A549 (cell line): ENCODE data around the gene RGS6. TPM values are rescaled to one million over a fixed set of nuclear protein-coding genes. Genes with fewer than 3 reads are reported as not detected.

Source experiments
- ATAC-seq, 2 experiments: fragments of 200-7000 bp in 1 of 2; fragments of >200 bp in 1 of 2; cut with Nextera tagmentation in 1 of 2; cut with Tn5 transposase in 1 of 2; 3 replicates each; pipeline versions ENCODE4 v1.8.0 to v1.9.1; 2018 to 2020; ENCODE audit warnings: mild to moderate bottlenecking in 1 of 2, moderate library complexity in 1 of 2
- CTCF ChIA-PET: fragments of 300-600 bp; sonication (Branson Sonifier 250); formaldehyde crosslinking; extraction: SDS; loops from one replicate; lab custom pipeline; 2021; ENCODE audit warnings: antibody characterized with exemption, inconsistent platforms; lab: Yijun Ruan, JAX
- POLR2A ChIA-PET: fragments of 350-600 bp; formaldehyde crosslinking; extraction: SDS; loops from one replicate; lab custom pipeline; 2021; ENCODE audit warnings: antibody characterized with exemption, inconsistent platforms; lab: Yijun Ruan, JAX
- DNase-seq, 2 experiments: peaks; one replicate each; pipeline versions ENCODE4 v3.0.0 to v3.0.0-alpha.2; 2011 to 2016; ENCODE audit warnings: low read depth in 1 of 2, low spot score in 1 of 2
- FAIRE-seq: peaks from 2 replicates; lab custom pipeline; 2011; peaks lifted over from hg19 to GRCh38; lab: Jason Lieb, UNC
- H3K27ac ChIP-seq, 2 experiments: fragments of >200 bp; sonication (Bioruptor Twin); formaldehyde crosslinking; 3 replicates each; pipeline ENCODE4 v1.5.1; 2016 to 2017
- H3K4me1 ChIP-seq: fragments of >200 bp; sonication (Bioruptor Twin); formaldehyde crosslinking; 3 replicates; pipeline ENCODE4 v1.6.1; 2016
- H3K4me2 ChIP-seq: fragments of >200 bp; sonication (Bioruptor Twin); formaldehyde crosslinking; 3 replicates; pipeline ENCODE4 v1.6.1; 2016
- H3K4me3 ChIP-seq: fragments of >200 bp; sonication (Bioruptor Twin); formaldehyde crosslinking; 3 replicates; pipeline ENCODE4 v1.5.1; 2016
- H3K9me3 ChIP-seq: fragments of >200 bp; sonication (Bioruptor Twin); formaldehyde crosslinking; 3 replicates; pipeline ENCODE4 v1.6.1; 2016
- BHLHE40 ChIP-seq: IDR thresholded peaks from 2 replicates; pipeline ENCODE4 v1.6.1; 2012; ENCODE audit warnings: low read depth, low read length, inconsistent platforms
- CBX8 ChIP-seq: fragments of 200-600 bp; sonication (generic); IDR thresholded peaks from 2 replicates; pipeline ENCODE4 v1.6.1; 2016
- CHD2 ChIP-seq: fragments of 150-350 bp; IDR thresholded peaks from 2 replicates; pipeline ENCODE4 v1.6.1; 2014; ENCODE audit warnings: low read length; ENCODE audit not compliant: partially characterized antibody
- EHF ChIP-seq: fragments of 250-450 bp; sonication (Bioruptor Pico); IDR thresholded peaks from 2 replicates; pipeline ENCODE4 v1.5.0; 2020; ENCODE audit warnings: mild to moderate bottlenecking
- EHMT2 ChIP-seq: fragments of 200-600 bp; sonication (generic); IDR thresholded peaks from 2 replicates; pipeline ENCODE4 v1.6.1; 2016; ENCODE audit warnings: antibody characterized with exemption, low read depth, mild to moderate bottlenecking, moderate library complexity
- FOSL2 ChIP-seq, 2 experiments: fragments of 450-650 bp in 1 of 2; fragments of >200 bp in 1 of 2; sonication (Bioruptor Twin) in 1 of 2; formaldehyde crosslinking; IDR thresholded peaks; 2 replicates each; pipeline versions ENCODE4 v1.5.0 to v1.6.1; 2016 to 2020; ENCODE audit warnings: mild to moderate bottlenecking in 1 of 2, moderate library complexity in 1 of 2
- FOXS1 ChIP-seq: fragments of 250-450 bp; sonication (Bioruptor Pico); IDR thresholded peaks from 2 replicates; pipeline ENCODE4 v1.5.0; 2020; ENCODE audit warnings: mild to moderate bottlenecking, moderate library complexity
- GATA3 ChIP-seq: IDR thresholded peaks from 2 replicates; pipeline ENCODE4 v1.6.1; 2012; ENCODE audit warnings: borderline replicate concordance
- HMGXB4 ChIP-seq: fragments of 250-450 bp; sonication (Bioruptor Pico); IDR thresholded peaks from 2 replicates; pipeline ENCODE4 v1.5.0; 2021; ENCODE audit warnings: mild to moderate bottlenecking, moderate library complexity, borderline replicate concordance
- HOXB13 ChIP-seq: fragments of 250-450 bp; sonication (Bioruptor Pico); IDR thresholded peaks from 2 replicates; pipeline ENCODE4 v1.5.0; 2020; ENCODE audit warnings: low read depth, mild to moderate bottlenecking, moderate library complexity
- JUNB ChIP-seq: fragments of >200 bp; sonication (Bioruptor Twin); formaldehyde crosslinking; IDR thresholded peaks from 2 replicates; pipeline ENCODE4 v1.6.1; 2016
- KDM1A ChIP-seq: fragments of 200-600 bp; sonication (generic); IDR thresholded peaks from 2 replicates; pipeline ENCODE4 v1.6.1; 2016; ENCODE audit warnings: low read depth, mild to moderate bottlenecking
- MAX ChIP-seq: IDR thresholded peaks from 2 replicates; pipeline ENCODE4 v1.6.1; 2012
- NPAS2 ChIP-seq: fragments of 250-450 bp; sonication (Bioruptor Pico); IDR thresholded peaks from 2 replicates; pipeline ENCODE4 v1.8.0; 2022; ENCODE audit warnings: mild to moderate bottlenecking, moderate library complexity, borderline replicate concordance
- PHF8 ChIP-seq: fragments of 200-600 bp; sonication (generic); IDR thresholded peaks from 2 replicates; pipeline ENCODE4 v1.6.1; 2016; ENCODE audit warnings: low read depth, mild to moderate bottlenecking, antibody characterized with exemption, moderate library complexity, borderline replicate concordance
- RARB ChIP-seq: fragments of 250-450 bp; sonication (Bioruptor Pico); IDR thresholded peaks from 2 replicates; pipeline ENCODE4 v1.8.0; 2021; ENCODE audit warnings: mild to moderate bottlenecking, moderate library complexity
- RFX5 ChIP-seq: fragments of 450-650 bp; IDR thresholded peaks from 2 replicates; pipeline ENCODE4 v1.7.1; 2014; ENCODE audit warnings: antibody characterized with exemption, mild to moderate bottlenecking, moderate library complexity
- RNF2 ChIP-seq: fragments of 200-600 bp; sonication (generic); IDR thresholded peaks from 2 replicates; pipeline ENCODE4 v1.6.1; 2016; ENCODE audit warnings: low read depth, mild to moderate bottlenecking, antibody characterized with exemption, moderate library complexity, borderline replicate concordance
- SMC3 ChIP-seq: fragments of >200 bp; sonication (Bioruptor Twin); formaldehyde crosslinking; IDR thresholded peaks from 3 replicates; pipeline ENCODE4 v1.6.1; 2018; ENCODE audit warnings: inconsistent platforms
- USF2 ChIP-seq: fragments of 450-650 bp; IDR thresholded peaks from 2 replicates; pipeline ENCODE4 v1.6.1; 2014; ENCODE audit warnings: antibody characterized with exemption
- ZC3H11A ChIP-seq: fragments of 450-650 bp; IDR thresholded peaks from 2 replicates; pipeline ENCODE4 v1.6.1; 2014; ENCODE audit warnings: antibody characterized with exemption, mild to moderate bottlenecking
- ZFP36 ChIP-seq: fragments of 450-650 bp; IDR thresholded peaks from 2 replicates; pipeline ENCODE4 v1.6.1; 2014; ENCODE audit warnings: borderline replicate concordance; ENCODE audit not compliant: partially characterized antibody
- ZNF302 ChIP-seq: fragments of 250-450 bp; sonication (Bioruptor Pico); IDR thresholded peaks from 2 replicates; pipeline ENCODE4 v1.9.0; 2021; ENCODE audit warnings: inconsistent platforms, mild to moderate bottlenecking, moderate library complexity
- WGBS: methylation state at CpG from one replicate; pipeline ENCODE4 v1.1.6; 2017; ENCODE audit errors: missing lambda C conversion rate; 5-methylcytosine and 5-hydroxymethylcytosine counted together
- polyA plus RNA-seq, 4 experiments: library from polyadenylated mRNA; depleted of rRNA in 3 of 4; stranded (reverse); fragments of >200 nt; fragmentation: RNase III in 1 of 4; extraction: RNeasy Plus Mini Kit Qiagen cat#74134 plus additional on column Dnase treatment in 1 of 4; gene quantifications; 2 replicates in 3 of 4; 3 replicates in 1 of 4; pipeline ENCODE4 v1.2.3, GENCODE V29; 2011 to 2017
- TF ChIP-seq, protein P1 (sequence below): IDR thresholded peaks from 2 replicates; pipeline ENCODE4 v1.6.1; 2012; ENCODE audit warnings: low read depth, borderline replicate concordance
- TF ChIP-seq, protein P2 (sequence below): fragments of 200-600 bp; sonication (generic); IDR thresholded peaks from 2 replicates; pipeline ENCODE4 v1.6.1; 2016; ENCODE audit warnings: antibody characterized with exemption, mild to moderate bottlenecking, moderate library complexity

RGS6 gene
- polyA plus RNA-seq, 2 of the 4 experiments (the other 2 are of a cell fraction): not detected

- no peak overlapping the region for H3K4me3 ChIP-seq
- TF ChIP-seq MAX: no peak
- TF ChIP-seq BHLHE40: no peak
- TF ChIP-seq, protein P1, sequence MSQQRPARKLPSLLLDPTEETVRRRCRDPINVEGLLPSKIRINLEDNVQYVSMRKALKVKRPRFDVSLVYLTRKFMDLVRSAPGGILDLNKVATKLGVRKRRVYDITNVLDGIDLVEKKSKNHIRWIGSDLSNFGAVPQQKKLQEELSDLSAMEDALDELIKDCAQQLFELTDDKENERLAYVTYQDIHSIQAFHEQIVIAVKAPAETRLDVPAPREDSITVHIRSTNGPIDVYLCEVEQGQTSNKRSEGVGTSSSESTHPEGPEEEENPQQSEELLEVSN: no peak
- no peak for TF ChIP-seq CBX8
- no peak for TF ChIP-seq JUNB
- no peak for TF ChIP-seq RFX5
- no peak for TF ChIP-seq HOXB13 (CRISPR knock-in tag)
- no peak for TF ChIP-seq RARB (CRISPR knock-in tag)
- TF ChIP-seq EHMT2: no peak
- no peak for TF ChIP-seq FOXS1 (CRISPR knock-in tag)
- no peak for TF ChIP-seq HMGXB4 (CRISPR knock-in tag)
- FAIRE-seq (no peak), DNase-seq (no peak), ATAC-seq (no peak)
- ChIA-PET CTCF (interaction anchor here (0.5 to 1.2 kb wide), 3 partner anchors 8 to 59 kb away, joined by 3 read pairs; no protein-coding TSS in a partner anchor), POLR2A (no interaction called here)
- no peak overlapping the region for H3K27ac ChIP-seq
- WGBS: 46% methylated on average over 2 of the region's 2 CpGs
- H3K9me3 ChIP-seq: no peaks in the 10 kb centered on the region; the same call in 2 of the 3 replicates
- no peaks in the 10 kb centered on the region for H3K4me1 ChIP-seq
- H3K4me2 ChIP-seq: no peak overlapping the region
Measured at GRCh38 chr14:72254202-72254936, 322.1 kb downstream of the RGS6 start.

- WGBS: 0% methylated on average over 4 of the region's 4 CpGs
- no peaks in the 10 kb centered on the region for H3K4me1 ChIP-seq
- DNase-seq (no peak), FAIRE-seq (no peak), ATAC-seq (no peak)
- ChIA-PET POLR2A (no interaction called here), CTCF (interaction anchor here (0.5 to 1.2 kb wide), 2 partner anchors 8 to 60 kb away, joined by 3 read pairs; no protein-coding TSS in a partner anchor)
- no peak for TF ChIP-seq RNF2
- no peak for TF ChIP-seq CHD2
- no peak for TF ChIP-seq ZNF302
- no peak for TF ChIP-seq NPAS2
- TF ChIP-seq PHF8: no peak
- no peak for TF ChIP-seq KDM1A
- no peak for TF ChIP-seq JUNB
- TF ChIP-seq ZFP36: no peak
- TF ChIP-seq EHF (CRISPR knock-in tag): no peak
- H3K4me3 ChIP-seq: no peak overlapping the region
- H3K9me3 ChIP-seq: no peaks in the 10 kb centered on the region; the same call in 2 of the 3 replicates
- H3K27ac ChIP-seq: no peak overlapping the region
- H3K4me2 ChIP-seq: no peak overlapping the region
Measured at GRCh38 chr14:72254937-72255472, 322.8 kb downstream of the RGS6 start.

GRCh38 chr14:72256055-72256454 lies 323.8 kb downstream of the RGS6 start:
- FAIRE-seq (no peak), ATAC-seq (no peak)
- POLR2A ChIA-PET: no interaction called here
- TF ChIP-seq BHLHE40 (no peak), USF2 (no peak), SMC3 (no peak), EHMT2 (no peak), GATA3 (no peak), ZC3H11A (no peak), CHD2 (no peak), FOSL2 (IDR thresholded peaks at IDR 0.05) (no peak), FOSL2 (CRISPR knock-in tag; IDR thresholded peaks at IDR 0.05) (no peak), FOXS1 (CRISPR knock-in tag) (no peak), CBX8 (no peak)
- TF ChIP-seq, protein P2, sequence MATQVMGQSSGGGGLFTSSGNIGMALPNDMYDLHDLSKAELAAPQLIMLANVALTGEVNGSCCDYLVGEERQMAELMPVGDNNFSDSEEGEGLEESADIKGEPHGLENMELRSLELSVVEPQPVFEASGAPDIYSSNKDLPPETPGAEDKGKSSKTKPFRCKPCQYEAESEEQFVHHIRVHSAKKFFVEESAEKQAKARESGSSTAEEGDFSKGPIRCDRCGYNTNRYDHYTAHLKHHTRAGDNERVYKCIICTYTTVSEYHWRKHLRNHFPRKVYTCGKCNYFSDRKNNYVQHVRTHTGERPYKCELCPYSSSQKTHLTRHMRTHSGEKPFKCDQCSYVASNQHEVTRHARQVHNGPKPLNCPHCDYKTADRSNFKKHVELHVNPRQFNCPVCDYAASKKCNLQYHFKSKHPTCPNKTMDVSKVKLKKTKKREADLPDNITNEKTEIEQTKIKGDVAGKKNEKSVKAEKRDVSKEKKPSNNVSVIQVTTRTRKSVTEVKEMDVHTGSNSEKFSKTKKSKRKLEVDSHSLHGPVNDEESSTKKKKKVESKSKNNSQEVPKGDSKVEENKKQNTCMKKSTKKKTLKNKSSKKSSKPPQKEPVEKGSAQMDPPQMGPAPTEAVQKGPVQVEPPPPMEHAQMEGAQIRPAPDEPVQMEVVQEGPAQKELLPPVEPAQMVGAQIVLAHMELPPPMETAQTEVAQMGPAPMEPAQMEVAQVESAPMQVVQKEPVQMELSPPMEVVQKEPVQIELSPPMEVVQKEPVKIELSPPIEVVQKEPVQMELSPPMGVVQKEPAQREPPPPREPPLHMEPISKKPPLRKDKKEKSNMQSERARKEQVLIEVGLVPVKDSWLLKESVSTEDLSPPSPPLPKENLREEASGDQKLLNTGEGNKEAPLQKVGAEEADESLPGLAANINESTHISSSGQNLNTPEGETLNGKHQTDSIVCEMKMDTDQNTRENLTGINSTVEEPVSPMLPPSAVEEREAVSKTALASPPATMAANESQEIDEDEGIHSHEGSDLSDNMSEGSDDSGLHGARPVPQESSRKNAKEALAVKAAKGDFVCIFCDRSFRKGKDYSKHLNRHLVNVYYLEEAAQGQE: no peak

More at GRCh38 chr14:72256055-72256454, 323.8 kb downstream of the RGS6 start:
- Histone ChIP-seq H3K9me3 (no peaks in the 10 kb centered on the region; the same call in 2 of the 3 replicates), H3K4me3 (no peak overlapping the region), H3K27ac (no peak overlapping the region), H3K4me2 (no peak overlapping the region), H3K4me1 (no peaks in the 10 kb centered on the region)
- WGBS: 5% methylated on average over 1 of the region's 1 CpG
- CTCF ChIA-PET: no interaction called here
- DNase-seq: no peak
